Effector memory CD4-positive, alpha-beta T cell (primary cell): ENCODE data around the gene AGAP1.

Experiments
- DNase-seq, 3 donors: peaks; one replicate each; pipeline ENCODE4 v3.0.0-alpha.2; 2020
- H3K27ac ChIP-seq: 2 replicates; pipeline ENCODE4 v1.7.0; 2013; ENCODE audit warnings: mild to moderate bottlenecking, low read length, moderate library complexity; ENCODE audit not compliant: insufficient read depth, poor library complexity, severe bottlenecking
- H3K27me3 ChIP-seq: replicated peaks from 2 replicates; pipeline ENCODE4 v1.7.0; 2013; ENCODE audit warnings: mild to moderate bottlenecking, low read length; ENCODE audit not compliant: insufficient read depth, control insufficient read depth, poor library complexity, severe bottlenecking
- H3K36me3 ChIP-seq: 2 replicates; pipeline ENCODE4 v1.7.0; 2013; ENCODE audit warnings: mild to moderate bottlenecking, low read length, moderate library complexity; ENCODE audit not compliant: control insufficient read depth, insufficient read depth
- H3K4me1 ChIP-seq: 2 replicates; pipeline ENCODE4 v1.7.0; 2013; ENCODE audit warnings: low read length, mild to moderate bottlenecking; ENCODE audit not compliant: control insufficient read depth, insufficient read depth, poor library complexity, severe bottlenecking
- H3K4me3 ChIP-seq: 2 replicates; pipeline ENCODE4 v1.7.0; 2013; ENCODE audit warnings: low read length, low read depth, mild to moderate bottlenecking; ENCODE audit not compliant: insufficient read depth, poor library complexity, severe bottlenecking
- H3K9me3 ChIP-seq: 2 replicates; pipeline ENCODE4 v1.7.0; 2013; ENCODE audit warnings: mild to moderate bottlenecking, low read length, moderate library complexity; ENCODE audit not compliant: control insufficient read depth

AGAP1 gene

GRCh38 chr2:235483313-235483712, 10.5 kb upstream of the AGAP1 start:
- H3K36me3 ChIP-seq = no peaks in the 10 kb centered on the region
- H3K9me3 ChIP-seq = no peaks in the 10 kb centered on the region
- no peak overlapping the region for H3K27ac ChIP-seq
- H3K4me1 ChIP-seq = no peaks in the 10 kb centered on the region
- H3K4me3 ChIP-seq = no peak overlapping the region
- DNase-seq = no peak
- no peaks in the 10 kb centered on the region for H3K27me3 ChIP-seq

GRCh38 chr2:235485362-235485761, 8.5 kb upstream of the AGAP1 start:
- no peak for DNase-seq
- no peaks in the 10 kb centered on the region for H3K4me1 ChIP-seq
- no peaks in the 10 kb centered on the region for H3K27me3 ChIP-seq
- no peaks in the 10 kb centered on the region for H3K36me3 ChIP-seq
- no peak overlapping the region for H3K27ac ChIP-seq
- H3K4me3 ChIP-seq = no peak overlapping the region
- H3K9me3 ChIP-seq = no peaks in the 10 kb centered on the region

- Histone ChIP-seq H3K27ac (no peak overlapping the region), H3K36me3 (no peaks in the 10 kb centered on the region), H3K9me3 (no peaks in the 10 kb centered on the region), H3K4me3 (no peak overlapping the region), H3K4me1 (no peaks in the 10 kb centered on the region), H3K27me3 (no peaks in the 10 kb centered on the region)
- no peak for DNase-seq
Observed at GRCh38 chr2:235486729-235487128, 7.1 kb upstream of the AGAP1 start.

GRCh38 chr2:235489897-235490296, 3.9 kb upstream of the AGAP1 start:
- Histone ChIP-seq H3K27me3 (peaks cover 2% of the 10 kb centered on the region), H3K4me3 (no peak overlapping the region), H3K9me3 (no peaks in the 10 kb centered on the region), H3K27ac (no peak overlapping the region), H3K4me1 (no peaks in the 10 kb centered on the region), H3K36me3 (no peaks in the 10 kb centered on the region)
- no peak for DNase-seq

GRCh38 chr2:235492850-235493344, 946 bp upstream of the AGAP1 start:
- Histone ChIP-seq H3K36me3 (no peaks in the 10 kb centered on the region), H3K27me3 (peaks cover 2% of the 10 kb centered on the region), H3K4me3 (no peak overlapping the region), H3K9me3 (no peaks in the 10 kb centered on the region), H3K4me1 (no peaks in the 10 kb centered on the region), H3K27ac (no peak overlapping the region)
- no peak for DNase-seq

- no peak for DNase-seq
Observed at GRCh38 chr2:235493402-235493774, 455 bp upstream of the AGAP1 start.

GRCh38 chr2:235494716-235495372, 1.0 kb downstream of the AGAP1 start:
- Histone ChIP-seq H3K27me3 (peaks cover 2% of the 10 kb centered on the region), H3K36me3 (no peaks in the 10 kb centered on the region), H3K27ac (no peak overlapping the region), H3K4me1 (no peaks in the 10 kb centered on the region), H3K9me3 (no peaks in the 10 kb centered on the region), H3K4me3 (no peak overlapping the region)
- DNase-seq = no peak

More at GRCh38 chr2:235493402-235493774, 455 bp upstream of the AGAP1 start:
- no peak overlapping the region for H3K4me3 ChIP-seq
- H3K27ac ChIP-seq = no peak overlapping the region
- H3K36me3 ChIP-seq = no peaks in the 10 kb centered on the region
- H3K9me3 ChIP-seq = no peaks in the 10 kb centered on the region
- H3K27me3 ChIP-seq = peaks cover 2% of the 10 kb centered on the region
- no peaks in the 10 kb centered on the region for H3K4me1 ChIP-seq

GRCh38 chr2:235495373-235496238, 1.8 kb downstream of the AGAP1 start:
- Histone ChIP-seq H3K27me3 (peaks cover 2% of the 10 kb centered on the region), H3K27ac (no peak overlapping the region)

GRCh38 chr2:235496239-235496621, 2.4 kb downstream of the AGAP1 start:
- no peaks in the 10 kb centered on the region for H3K4me1 ChIP-seq
- no peak for DNase-seq
- peaks cover 2% of the 10 kb centered on the region for H3K27me3 ChIP-seq
- no peak overlapping the region for H3K27ac ChIP-seq
- H3K4me3 ChIP-seq = no peak overlapping the region
- H3K36me3 ChIP-seq = no peaks in the 10 kb centered on the region
- no peaks in the 10 kb centered on the region for H3K9me3 ChIP-seq

More at GRCh38 chr2:235495373-235496238, 1.8 kb downstream of the AGAP1 start:
- DNase-seq = no peak
- no peak overlapping the region for H3K4me3 ChIP-seq
- H3K4me1 ChIP-seq = no peaks in the 10 kb centered on the region
- H3K36me3 ChIP-seq = no peaks in the 10 kb centered on the region
- no peaks in the 10 kb centered on the region for H3K9me3 ChIP-seq

GRCh38 chr2:235497096-235497495, 3.3 kb downstream of the AGAP1 start:
- Histone ChIP-seq H3K4me1 (no peaks in the 10 kb centered on the region), H3K27me3 (peaks cover 2% of the 10 kb centered on the region), H3K27ac (no peak overlapping the region)

More at GRCh38 chr2:235497096-235497495, 3.3 kb downstream of the AGAP1 start:
- DNase-seq = no peak
- no peak overlapping the region for H3K4me3 ChIP-seq
- no peaks in the 10 kb centered on the region for H3K9me3 ChIP-seq
- no peaks in the 10 kb centered on the region for H3K36me3 ChIP-seq
